ENCODE measurements around the gene LEF1.

LEF1 gene

DNA sequence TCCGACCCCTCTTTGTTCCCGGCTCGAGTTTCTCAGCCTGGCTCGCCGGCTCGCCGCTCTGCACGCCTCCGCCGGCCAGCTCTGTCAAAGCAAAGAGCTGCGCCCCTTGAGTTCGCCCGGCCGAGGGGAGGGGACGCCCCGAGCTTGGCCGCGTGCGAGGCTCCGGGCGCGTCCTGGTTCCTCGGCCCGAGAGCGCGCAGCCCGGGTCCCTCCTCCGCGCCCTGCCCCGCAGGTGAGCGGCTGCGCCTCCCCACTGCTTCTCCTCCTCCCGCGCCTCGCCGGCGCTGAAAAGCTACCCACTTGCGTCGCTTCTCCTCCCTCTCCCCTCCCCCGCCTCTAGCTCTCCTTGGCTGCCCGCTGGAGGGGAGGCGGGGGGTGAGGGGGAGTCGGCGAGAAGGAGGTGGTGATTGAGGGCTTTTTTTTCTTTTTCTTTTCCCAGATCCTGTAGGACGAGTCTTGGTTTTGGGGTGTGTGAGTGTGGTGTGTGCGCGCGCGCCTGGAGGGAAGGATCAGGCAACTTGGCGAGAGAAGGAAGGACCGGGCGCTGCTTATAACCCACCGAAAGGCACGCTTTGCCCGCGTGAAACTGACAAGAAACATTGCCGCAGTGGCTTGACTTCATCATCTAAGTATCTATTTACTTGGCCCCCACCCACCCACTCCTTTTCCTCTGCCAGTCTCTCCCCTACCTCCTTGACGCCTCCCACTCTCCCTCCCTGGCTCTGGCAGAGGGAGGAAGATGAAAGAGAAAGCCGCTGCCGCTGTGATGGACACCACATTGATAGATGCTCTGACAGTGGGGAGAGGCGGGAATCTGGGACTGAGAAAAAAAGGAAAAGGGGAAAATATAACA is at the start of gene LEF1:
TSS of gene LEF1 (minus strand) at position 262 of the 853 bp plus-strand sequence. CDS start 1,165 bp downstream, outside the sequence.
- no peak for DNase-seq (ENCODE audit: low read depth)

DNA sequence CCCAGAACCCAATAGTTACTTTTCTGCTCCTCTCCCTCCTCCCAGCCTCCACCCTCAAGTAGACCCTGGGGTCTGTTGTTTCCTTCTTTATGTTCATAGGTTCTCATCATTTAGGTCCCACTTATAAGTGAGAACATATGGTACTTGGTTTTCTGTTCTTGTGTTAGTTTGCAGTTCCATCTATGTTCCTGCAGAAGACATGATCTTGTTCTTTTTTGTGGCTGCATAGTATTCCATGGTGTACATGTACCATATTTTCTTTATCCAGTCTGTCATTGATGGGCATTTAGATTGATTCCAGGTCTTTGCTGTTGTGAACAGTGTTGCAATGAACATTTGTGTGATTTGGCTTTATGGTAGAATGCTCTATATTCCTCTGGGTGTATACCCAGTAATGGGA is 47.8 kb upstream of the LEF1 start:
- no peak for DNase-seq (ENCODE audit: low read depth)

DNA sequence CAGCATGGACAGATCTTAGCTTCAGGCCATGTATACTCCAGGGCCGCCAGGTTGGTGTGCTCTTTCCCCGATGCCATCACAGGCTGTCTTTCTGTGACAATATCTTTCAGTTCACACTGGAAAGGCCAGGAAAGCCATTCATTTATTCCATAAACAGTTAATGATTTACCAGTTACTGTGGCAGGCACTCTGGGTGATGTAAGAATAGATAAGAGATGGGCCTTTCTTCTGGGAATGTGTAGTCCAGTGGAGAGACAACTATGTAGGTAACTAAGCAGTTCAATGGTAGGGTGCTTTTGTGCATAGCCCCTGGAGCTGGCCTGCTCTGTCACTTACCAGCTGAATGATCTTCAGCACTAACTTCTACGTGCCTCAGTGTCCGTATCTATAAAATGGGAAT is 46.3 kb upstream of the LEF1 start:
- no peak for DNase-seq (ENCODE audit: low read depth)

DNA sequence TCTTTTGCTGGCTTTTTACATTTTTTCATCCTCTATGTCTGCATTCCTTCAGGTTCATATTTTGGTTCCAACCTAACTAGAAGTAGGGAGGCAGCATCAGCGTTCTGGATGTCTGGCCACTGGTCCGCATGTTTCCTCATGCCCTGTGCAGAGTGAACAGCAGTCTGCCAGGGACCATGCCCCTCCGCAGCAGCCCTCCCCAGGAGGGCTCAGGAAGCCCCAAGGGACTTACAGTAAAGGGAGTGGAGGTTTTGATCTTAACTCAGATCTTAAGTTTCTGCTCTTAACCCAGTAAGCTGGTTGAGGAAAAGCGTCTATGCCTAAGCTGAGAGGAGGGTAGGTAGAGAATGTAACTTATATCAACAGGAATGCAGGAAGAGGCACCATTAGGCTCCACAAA is 45.0 kb upstream of the LEF1 start:
- no peak for DNase-seq (ENCODE audit: low read depth)

DNA sequence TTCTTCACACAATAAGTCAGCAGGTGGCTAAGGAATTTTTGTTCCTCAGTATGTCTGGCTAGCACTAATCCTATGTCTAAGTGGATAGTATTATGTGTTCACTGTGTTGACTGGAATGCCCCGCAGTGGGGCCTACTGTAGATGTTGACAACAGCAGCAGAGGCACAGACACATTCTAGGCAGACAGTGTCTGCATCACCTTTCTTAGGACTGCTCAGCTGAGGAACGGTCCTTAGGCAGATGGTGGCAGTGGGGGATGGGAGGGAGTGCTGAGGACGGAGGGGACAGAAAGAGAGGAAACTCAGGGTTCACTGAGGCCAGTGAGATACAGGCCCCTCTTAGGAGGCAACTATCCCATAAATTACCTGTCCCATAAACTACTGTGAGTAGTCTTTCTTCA is 44.6 kb upstream of the LEF1 start:
- DNase-seq (ENCODE audit: low read depth) = no peak

DNA sequence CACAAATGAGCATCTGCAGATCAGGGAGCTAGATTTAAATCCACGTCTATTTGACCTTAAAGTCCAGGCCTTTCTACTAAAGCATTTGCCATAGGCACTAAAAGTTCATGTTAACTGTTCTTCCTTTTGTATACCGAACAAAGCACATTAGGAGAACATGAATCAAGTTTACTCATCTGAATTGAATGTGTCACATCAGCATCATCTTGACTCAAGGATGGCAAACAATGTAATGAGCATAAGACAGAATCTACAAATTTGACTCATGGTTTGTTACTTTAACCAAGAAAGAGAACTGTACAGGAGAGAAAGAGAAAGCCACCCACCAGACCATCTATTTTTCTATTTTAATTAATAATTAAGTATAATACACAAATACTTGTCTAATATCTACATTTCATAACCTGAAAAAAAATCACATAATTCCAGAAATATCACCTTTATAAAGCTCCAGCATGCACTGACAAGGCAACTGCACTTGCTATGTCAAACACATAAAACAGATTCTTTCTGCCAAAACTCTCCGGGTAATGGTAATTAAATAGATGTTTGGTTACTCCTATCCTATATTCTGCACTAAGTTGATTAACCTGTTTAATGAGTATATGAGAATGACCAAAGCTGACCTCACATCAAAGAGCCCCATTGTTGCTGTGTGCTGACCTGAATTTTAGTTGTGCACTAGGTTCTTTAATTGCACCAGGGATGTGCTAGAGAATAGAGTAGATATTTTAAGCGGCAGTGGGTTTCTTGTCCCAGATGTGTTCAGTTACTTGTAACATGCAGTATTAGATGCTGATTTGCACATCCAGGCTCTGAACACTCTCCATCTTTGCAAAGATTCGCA is 42.5 kb upstream of the LEF1 start:
- DNase-seq (ENCODE audit: low read depth) = no peak

DNA sequence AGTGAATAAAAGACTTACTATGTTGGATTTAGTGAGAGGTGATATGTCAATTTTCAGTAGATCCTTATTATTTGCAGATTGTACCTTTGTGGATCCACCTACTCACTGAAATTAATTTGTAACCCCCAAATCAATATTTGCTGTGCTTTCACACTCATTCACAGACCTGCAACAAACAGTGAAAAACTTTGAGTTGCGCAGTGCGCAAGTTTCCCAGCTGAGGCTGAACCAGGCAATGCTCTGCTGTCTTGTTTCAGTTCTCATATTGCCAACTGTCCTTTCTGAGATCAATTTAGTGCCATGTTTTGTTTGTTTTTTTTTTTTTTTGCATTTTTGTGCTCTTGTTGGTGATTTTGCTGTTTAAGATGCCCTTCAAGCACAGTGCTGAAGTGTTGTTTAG is 40.8 kb upstream of the LEF1 start:
- no peak for DNase-seq (ENCODE audit: low read depth)

DNA sequence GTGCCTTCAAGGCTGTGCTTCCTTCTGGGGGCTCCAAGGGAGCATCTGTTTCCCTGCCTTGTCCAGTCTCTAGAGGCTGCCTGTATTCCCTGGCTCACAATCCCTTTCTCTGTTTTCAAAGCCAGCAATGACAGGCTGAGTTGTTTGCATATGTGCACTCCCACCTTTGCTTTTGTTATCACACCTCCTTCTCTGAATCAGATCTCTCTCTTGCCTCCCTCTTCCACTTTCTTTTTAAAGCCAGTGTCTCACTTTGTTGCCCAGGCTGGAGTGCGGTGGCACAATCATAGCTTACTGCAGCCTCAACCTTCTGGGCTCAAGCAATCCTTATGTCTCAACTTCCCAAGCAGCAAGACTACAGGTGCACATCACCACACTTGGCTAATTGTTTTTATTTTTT is 37.1 kb upstream of the LEF1 start:
- DNase-seq (ENCODE audit: low read depth) = no peak

DNA sequence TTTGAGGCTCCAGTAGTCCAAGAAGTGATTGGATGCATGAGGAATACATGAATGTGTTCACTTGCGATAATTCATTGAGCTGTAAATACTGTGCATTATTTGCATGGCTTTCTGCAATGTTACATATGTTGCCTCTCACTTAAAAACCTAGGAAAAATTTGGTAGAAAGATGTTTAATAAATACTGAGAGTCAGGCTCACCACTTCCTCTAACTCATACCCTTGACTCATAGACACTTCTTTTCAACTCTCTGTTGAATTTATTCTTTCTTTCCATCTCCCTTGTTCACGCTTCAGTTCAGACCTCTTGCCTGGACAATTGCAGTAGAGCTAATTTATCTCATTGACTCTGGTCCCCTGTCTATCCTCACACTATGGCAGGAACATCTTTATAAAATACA is 35.8 kb upstream of the LEF1 start:
- no peak for DNase-seq (ENCODE audit: low read depth)

DNA sequence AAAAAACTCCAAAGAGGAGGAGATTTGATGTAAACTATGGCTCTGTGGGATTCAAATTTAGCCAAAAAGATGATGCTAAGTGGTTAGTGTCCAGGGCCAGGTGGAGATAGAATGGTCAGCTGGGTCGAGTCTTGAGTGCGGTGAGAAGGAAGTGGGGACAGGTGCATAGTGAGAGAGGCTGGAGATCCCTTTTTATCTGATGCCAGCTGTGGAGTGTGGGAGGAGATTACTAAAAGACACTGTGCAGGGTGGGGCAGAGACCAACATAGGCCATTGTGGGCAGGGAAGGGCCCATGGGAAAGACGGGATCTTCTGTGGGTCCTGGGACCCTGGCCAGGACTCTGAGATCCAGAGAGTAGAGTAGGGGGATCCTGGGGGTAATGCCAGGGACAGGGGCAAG is 34.6 kb upstream of the LEF1 start:
- DNase-seq (ENCODE audit: low read depth) = no peak

DNA sequence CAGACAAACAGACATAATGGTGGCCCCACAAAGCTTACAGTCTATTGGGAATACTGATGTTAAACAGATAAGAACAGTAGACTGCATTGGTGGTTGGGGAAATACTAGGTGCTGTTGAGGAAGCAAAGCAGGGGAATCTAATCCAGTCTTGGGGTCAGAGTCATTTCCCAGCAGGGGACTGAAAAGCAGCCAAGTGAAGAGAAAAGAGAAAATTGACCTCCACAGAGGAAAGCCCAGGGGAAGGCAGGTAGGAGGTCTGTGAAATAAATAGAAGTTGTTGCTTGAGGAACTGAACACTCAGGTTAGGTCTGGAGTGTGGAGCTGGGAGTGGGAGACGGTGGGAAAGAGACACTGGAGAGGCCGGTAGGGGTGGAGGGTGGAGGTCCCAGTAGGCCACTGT is 33.0 kb upstream of the LEF1 start:
- DNase-seq (ENCODE audit: low read depth) = no peak

DNA sequence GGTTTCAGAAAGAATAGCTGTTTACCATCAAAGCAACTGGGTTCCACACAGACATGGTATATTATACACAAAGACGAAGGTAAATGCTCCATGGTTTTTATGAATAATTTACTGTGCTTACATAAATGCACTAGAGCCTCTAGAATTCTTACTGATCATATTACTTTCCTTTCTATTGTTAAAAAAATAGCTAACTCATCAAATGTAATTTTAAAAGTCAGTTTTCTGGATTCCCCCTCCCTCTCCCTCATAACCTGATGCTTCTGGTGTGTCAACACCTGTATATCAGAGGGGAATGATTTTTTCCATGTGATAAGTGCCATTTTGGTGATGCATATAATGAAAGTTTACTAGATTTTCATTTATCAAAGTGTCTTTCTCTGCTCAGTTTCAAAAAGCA is 31.1 kb upstream of the LEF1 start:
- DNase-seq (ENCODE audit: low read depth) = no peak

DNA sequence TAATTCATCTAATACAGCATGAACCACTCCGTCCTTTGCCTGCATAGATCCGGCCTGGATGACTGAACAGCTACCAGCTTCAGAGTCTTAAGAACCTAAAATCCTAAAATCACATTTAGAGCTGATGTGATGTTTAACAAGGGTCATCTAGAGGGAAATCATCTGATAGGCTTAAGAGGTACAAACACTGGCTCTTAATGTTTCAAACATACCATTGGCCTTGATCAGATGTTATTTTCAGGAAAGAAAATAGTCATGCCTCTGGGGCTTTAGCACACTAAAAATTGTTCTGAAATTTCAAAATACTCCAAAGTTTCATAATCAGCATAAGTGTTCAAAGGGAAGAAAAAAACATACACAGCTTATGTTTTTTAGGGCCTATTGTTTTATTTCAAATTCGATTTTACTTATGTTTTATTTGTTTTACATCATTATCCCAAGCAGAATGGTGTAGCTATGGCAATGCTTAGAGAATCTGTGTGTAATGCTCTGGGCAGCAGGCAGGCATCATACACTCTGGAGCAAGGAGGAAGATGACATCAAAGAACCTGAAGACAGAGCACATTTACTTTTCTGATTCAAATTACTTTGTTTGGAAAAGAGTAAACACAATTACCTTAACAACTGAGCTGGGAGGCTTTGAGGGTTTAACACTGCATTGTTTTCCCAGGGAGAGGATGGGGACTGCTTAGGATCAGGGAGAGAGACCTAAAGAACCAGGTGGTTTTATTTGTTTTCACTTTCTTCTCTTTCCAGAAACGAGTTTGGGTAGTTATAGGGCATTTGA is 25.3 kb upstream of the LEF1 start:
- no peak for DNase-seq (ENCODE audit: low read depth)

DNA sequence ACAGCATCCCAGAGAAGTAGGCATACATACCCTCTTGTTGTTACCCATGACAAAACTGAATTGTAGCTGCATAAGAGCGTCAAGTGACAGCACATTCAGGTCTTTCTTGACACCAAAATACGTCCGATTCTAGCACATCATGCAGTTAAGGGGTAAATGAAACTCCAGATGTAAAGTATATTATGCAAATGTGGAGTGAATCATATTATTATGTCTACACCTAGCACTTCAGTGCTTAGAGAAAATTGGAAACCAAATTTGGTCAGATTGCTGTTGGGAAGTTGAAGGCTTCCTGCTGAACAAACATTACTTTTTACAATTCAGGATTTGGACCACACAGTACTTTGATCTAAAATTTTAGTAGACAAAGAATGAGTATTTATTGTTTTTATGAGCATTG is 24.2 kb upstream of the LEF1 start:
- DNase-seq (ENCODE audit: low read depth) = no peak

DNA sequence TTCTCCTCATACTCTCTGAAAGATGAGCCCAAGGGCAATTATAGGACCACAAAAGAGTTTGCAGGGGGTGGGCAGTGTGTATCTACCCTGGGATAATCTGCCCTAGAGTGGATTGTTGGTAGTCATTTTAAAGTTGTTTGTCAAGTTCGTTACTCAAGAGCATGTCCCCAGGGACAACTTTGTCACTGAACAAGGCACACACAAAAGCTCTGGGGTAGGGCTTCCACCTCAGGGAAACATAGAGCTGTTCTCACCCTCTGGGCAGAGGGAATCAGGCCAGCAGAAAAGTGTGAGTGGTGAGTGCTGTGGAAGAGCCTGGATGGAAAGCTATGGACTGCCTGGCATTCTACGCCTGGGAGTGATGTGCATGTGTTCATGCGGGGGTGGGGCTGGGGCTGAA is 23.3 kb upstream of the LEF1 start:
- DNase-seq (ENCODE audit: low read depth) = no peak

DNA sequence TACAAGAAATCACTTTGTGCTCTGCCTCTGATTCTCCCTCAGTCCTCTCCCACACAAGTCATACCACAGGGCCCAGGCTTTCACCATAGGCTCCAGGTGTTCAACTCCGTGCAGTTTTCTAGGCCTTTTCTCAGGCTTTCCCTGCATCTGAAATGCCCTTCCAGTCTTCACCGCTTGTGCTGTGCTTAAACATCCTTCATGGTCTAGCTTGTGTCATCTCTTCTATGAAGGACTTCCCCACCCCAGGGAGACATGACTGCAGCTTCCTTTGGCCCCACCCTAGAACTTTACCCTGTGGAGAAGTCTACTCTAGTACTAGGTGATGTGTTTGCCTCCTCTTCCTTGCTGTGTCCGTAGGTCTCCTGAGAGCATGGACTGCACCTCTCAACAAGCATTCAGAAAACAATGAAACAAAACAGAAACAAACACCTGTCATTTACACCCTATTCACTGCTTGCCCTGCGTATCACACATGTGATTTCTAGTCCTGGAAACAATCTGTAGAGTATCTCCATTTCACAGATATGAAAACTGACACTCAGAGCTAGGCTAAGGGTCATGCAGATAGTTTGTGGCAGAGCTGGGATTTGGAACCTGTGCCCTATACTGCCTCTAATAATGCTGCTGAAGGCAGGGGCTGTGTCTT is 22.7 kb upstream of the LEF1 start:
- no peak for DNase-seq (ENCODE audit: low read depth)

DNA sequence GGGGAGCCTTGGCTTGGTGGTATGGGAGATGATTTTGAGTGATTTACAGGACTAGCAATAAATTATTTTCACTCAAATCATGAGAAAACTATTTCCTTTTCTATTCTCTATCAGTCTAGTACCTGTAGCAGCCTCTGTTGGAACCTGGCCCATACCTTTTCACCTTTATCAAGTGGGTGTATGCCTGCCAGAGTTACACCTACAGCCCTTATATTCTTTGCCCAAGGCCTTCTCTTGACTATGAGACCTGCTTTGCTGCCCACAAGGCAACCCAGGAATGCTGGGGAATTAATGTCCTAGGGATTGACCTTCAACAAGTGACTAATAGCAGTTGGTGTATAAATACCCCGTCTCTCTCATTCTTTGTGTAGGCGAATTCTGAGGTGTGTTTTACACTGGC is 20.0 kb upstream of the LEF1 start:
- DNase-seq (ENCODE audit: low read depth) = no peak

DNA sequence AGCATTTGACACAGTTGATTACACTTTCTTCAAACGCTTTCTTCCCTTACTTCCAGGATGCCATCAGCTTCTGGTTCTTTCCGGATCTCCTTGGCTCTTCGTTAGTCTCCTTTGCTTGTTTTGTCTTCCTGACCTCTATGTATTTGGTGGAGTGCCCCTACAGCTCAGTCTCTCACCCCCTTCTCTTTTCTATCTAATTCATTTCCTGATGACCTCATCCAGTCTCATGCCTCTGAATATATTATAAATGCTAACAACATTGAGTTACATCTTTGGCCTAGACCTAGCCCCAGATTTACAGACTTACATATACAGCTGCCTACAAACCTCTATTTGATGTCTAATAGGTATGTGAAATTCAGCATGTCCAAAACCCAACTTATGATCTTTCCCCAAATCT is 16.5 kb upstream of the LEF1 start:
- DNase-seq (ENCODE audit: low read depth) = no peak

DNA sequence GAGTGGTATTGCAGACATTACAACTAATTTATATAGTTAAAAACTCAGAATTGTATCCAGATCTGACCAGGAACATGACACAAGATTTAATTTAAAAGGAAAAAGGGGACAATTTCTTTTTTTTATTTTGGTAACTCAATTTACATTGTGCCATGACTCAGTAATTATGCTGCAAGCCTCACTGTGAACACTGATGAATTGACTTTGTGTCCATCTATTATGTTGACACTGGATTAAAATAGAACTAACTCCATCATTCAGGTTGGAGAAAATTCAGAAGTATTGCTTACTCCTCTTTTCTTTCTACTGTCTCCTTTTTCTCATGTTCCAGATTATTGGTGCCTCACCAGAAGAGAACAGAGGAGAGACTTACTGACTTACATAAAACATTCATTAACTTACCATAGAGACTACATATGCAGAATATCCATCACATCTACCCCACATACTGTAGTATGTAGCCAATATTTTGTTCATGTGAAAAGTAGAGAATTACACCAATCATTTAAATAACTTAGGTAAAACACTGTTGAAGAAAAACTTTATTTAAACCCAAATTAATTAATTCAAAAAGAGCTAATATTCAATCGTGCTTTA is 15.8 kb upstream of the LEF1 start:
- no peak for DNase-seq (ENCODE audit: low read depth)

DNA sequence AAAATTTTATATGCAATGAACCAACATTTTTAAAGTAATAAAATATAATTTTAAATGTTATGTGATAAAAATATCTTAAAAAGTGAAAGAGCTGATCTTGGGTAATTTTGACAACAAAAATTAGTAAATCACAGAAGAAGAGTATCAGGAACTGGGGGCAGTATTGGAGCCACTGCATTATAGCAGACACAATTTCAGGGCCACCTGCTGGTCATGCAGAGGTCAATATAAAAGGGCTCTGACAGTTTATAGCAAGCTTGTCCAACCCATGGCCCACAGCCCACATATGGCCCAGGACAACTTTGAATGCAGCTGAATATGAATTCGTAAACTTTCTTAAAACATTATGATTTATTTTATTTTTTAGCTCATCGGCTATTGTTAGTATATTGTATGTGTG is 13.0 kb upstream of the LEF1 start:
- DNase-seq (ENCODE audit: low read depth) = no peak

DNA sequence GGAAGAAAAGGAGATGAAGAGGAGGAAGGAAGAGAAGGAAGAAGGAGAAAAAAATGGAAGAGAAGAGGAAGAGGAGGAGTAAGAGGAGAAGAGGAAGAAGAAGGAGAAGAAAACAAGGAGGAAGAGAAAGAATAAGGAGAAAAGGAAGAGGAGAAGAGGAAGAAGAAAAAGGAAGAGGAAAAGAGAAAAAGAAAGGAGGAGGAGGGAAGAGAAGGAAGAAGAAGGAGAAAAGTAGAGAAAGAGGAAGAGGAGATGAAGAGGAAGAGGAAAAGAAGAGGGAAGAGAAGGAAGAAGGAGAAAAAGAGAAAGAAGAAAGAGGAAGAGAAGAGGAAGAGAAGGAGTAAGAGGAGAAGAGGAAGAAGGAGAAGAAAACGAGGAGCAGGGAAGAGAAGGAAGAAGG is 11.8 kb upstream of the LEF1 start:
- no peak for DNase-seq (ENCODE audit: low read depth)

DNA sequence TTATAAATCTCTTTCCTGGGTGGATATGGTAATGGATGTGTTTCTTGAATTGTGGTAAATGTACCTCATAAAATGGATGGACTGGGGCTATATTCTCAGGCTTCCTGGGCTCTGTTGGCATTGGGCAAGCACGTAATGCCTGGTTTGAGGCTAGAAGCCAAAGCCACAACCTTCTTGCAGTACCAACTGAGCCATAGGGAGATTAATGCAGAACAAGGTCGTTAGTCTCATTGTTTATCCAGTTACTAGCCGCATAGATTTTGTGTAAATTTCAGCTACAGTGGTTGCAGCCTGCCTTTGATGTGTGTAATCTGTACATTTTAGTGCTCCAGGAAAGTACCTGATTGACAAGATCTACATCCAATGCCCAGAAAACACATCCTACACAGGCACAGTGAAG is 7.2 kb upstream of the LEF1 start:
- DNase-seq (ENCODE audit: low read depth) = no peak

Data from stimulated activated CD8-positive, alpha-beta memory T cell treated with anti-CD3 and anti-CD28 coated beads, Interleukin-4, amount 100 ng/mL, for 24 hours (primary cell).